GM12878 (cell line): Measurements from ENCODE around the gene UNC93A. TPM values are rescaled to one million over a fixed set of nuclear protein-coding genes. Genes with fewer than 3 reads are reported as not detected.

Experiments
- ATAC-seq: fragments of 200-7000 bp; cut with Tn5 transposase; 3 replicates; pipeline ENCODE4 v1.9.1; 2020; ENCODE audit warnings: mild to moderate bottlenecking, moderate library complexity
- BruUV-seq: library from RNA; stranded (reverse); fragments of 400-500 nt; replicated peaks from 2 replicates; lab custom pipeline; 2021; lab: Mats Ljungman, UMichigan
- CTCF ChIA-PET: fragments of 300-600 bp; sonication (Branson Sonifier 250); formaldehyde crosslinking; extraction: SDS; loops from one replicate; lab custom pipeline; 2021; ENCODE audit warnings: inconsistent platforms; lab: Yijun Ruan, JAX
- POLR2A ChIA-PET: fragments of 350-600 bp; formaldehyde crosslinking; extraction: SDS; loops from one replicate; lab custom pipeline; 2021; ENCODE audit warnings: inconsistent platforms; lab: Charles Lee
- RAD21 ChIA-PET: fragments of 300-600 bp; sonication (Branson Sonifier 250); formaldehyde crosslinking; loops from one replicate; lab custom pipeline; 2023; ENCODE audit warnings: antibody characterized with exemption; ENCODE audit not compliant: unreplicated experiment; lab: Charles Lee
- SMC1A ChIA-PET: fragments of 300-600 bp; sonication (Branson Sonifier 250); formaldehyde crosslinking; loops from one replicate; lab custom pipeline; 2023; ENCODE audit not compliant: unreplicated experiment, uncharacterized antibody; lab: Charles Lee
- DNase-seq: peaks from one replicate; pipeline ENCODE4 v3.0.0-alpha.2; 2011; ENCODE audit warnings: low read depth, low spot score
- FAIRE-seq: peaks from 3 replicates; lab custom pipeline; 2011; peaks lifted over from hg19 to GRCh38; lab: Jason Lieb, UNC
- H2AFZ ChIP-seq: 2 replicates; pipeline ENCODE4 v1.6.0; 2011; ENCODE audit warnings: low read depth, low read length, control low read depth; ENCODE audit not compliant: control insufficient read depth
- H3K27ac ChIP-seq: 2 replicates; pipeline ENCODE4 v1.5.1; 2011; ENCODE audit warnings: control low read depth; ENCODE audit not compliant: control insufficient read depth, insufficient read depth
- H3K27me3 ChIP-seq, 2 experiments: replicated peaks in 1 of 2; 2 replicates each; pipeline versions ENCODE4 v1.6.0 to v1.6.1; 2011; ENCODE audit warnings: low read length in 1 of 2; ENCODE audit not compliant: control insufficient read depth in 2 of 2, insufficient read depth in 2 of 2
- H3K36me3 ChIP-seq, 2 experiments: 2 replicates each; pipeline ENCODE4 v1.5.1; 2011; ENCODE audit warnings: low read length in 1 of 2; ENCODE audit not compliant: control insufficient read depth in 2 of 2, insufficient read depth in 2 of 2
- H3K4me1 ChIP-seq: 2 replicates; pipeline ENCODE4 v1.6.1; 2011; ENCODE audit warnings: mild to moderate bottlenecking, low read length, moderate library complexity, mixed read lengths; ENCODE audit not compliant: control insufficient read depth, insufficient read depth
- H3K4me2 ChIP-seq: 2 replicates; pipeline ENCODE4 v1.6.0; 2011; ENCODE audit warnings: control low read depth; ENCODE audit not compliant: control insufficient read depth, insufficient read depth
- H3K4me3 ChIP-seq: fragments of 200-600 bp; sonication (generic); 2 replicates; pipeline ENCODE4 v1.5.1; 2016
- H3K79me2 ChIP-seq: 2 replicates; pipeline ENCODE4 v1.6.0; 2011; ENCODE audit warnings: low read length; ENCODE audit not compliant: control insufficient read depth, insufficient read depth
- H3K9ac ChIP-seq: 2 replicates; pipeline ENCODE4 v1.8.0; 2011; ENCODE audit warnings: low read length, control low read depth, mixed read lengths; ENCODE audit not compliant: control insufficient read depth, insufficient read depth
- H3K9me3 ChIP-seq: replicated peaks from 3 replicates; pipeline ENCODE4 v1.5.1; 2011; ENCODE audit warnings: mild to moderate bottlenecking, low read length; ENCODE audit not compliant: control insufficient read depth, insufficient read depth
- H4K20me1 ChIP-seq: 2 replicates; pipeline ENCODE4 v1.6.0; 2011; ENCODE audit not compliant: control insufficient read depth, insufficient read depth
- CBX3 ChIP-seq: fragments of 200-600 bp; sonication (generic); IDR thresholded peaks from 2 replicates; pipeline ENCODE4 v1.6.1; 2016; ENCODE audit warnings: low read depth, borderline replicate concordance
- CBX5 ChIP-seq: sonication (generic); IDR thresholded peaks from 2 replicates; pipeline ENCODE4 v1.6.1; 2016; ENCODE audit warnings: low read depth, moderate library complexity, mild to moderate bottlenecking, inconsistent platforms
- FOXK2 ChIP-seq: fragments of 450-650 bp; IDR thresholded peaks from 2 replicates; pipeline ENCODE4 v1.6.1; 2017; ENCODE audit warnings: mild to moderate bottlenecking, moderate library complexity
- GABPA ChIP-seq: IDR thresholded peaks from 2 replicates; pipeline ENCODE4 v1.6.1; 2014; ENCODE audit warnings: antibody characterized with exemption, low read depth, mild to moderate bottlenecking, inconsistent platforms
- HCFC1 ChIP-seq: fragments of 150-350 bp; IDR thresholded peaks from 2 replicates; pipeline ENCODE4 v1.6.1; 2014; ENCODE audit warnings: low read length
- MYB ChIP-seq: fragments of 150-350 bp; IDR thresholded peaks from 2 replicates; pipeline ENCODE4 v1.6.1; 2014; ENCODE audit warnings: mild to moderate bottlenecking, low read depth, low read length, borderline replicate concordance
- NR2F1 ChIP-seq: fragments of 450-650 bp; conservative IDR thresholded peaks from 2 replicates; pipeline ENCODE4 v1.6.1; 2017; ENCODE audit warnings: mild to moderate bottlenecking
- SIX5 ChIP-seq: IDR thresholded peaks from 2 replicates; pipeline ENCODE4 v1.6.1; 2011; ENCODE audit warnings: mild to moderate bottlenecking, low read depth, low read length, moderate library complexity; ENCODE audit not compliant: severe bottlenecking
- ZNF207 ChIP-seq: fragments of 450-650 bp; IDR thresholded peaks from 2 replicates; pipeline ENCODE4 v1.6.1; 2014; ENCODE audit warnings: antibody characterized with exemption, mild to moderate bottlenecking, borderline replicate concordance
- WGBS: methylation state at CpG from one replicate; pipeline ENCODE4 v1.1.6; 2016; ENCODE audit warnings: low lambda C conversion rate; ENCODE audit not compliant: insufficient replicate concordance, insufficient coverage; ENCODE audit errors: missing lambda C conversion rate; 5-methylcytosine and 5-hydroxymethylcytosine counted together
- in situ Hi-C: fragments of 300-500 bp; cut with MboI; formaldehyde crosslinking; loops from 9 replicates; pipeline ENCODE4 v1.14.3; 2018; ENCODE audit warnings: mixed read lengths
- intact Hi-C: fragments of 100-400 bp; cut with micrococcal nuclease; formaldehyde crosslinking; loops from one replicate; pipeline ENCODE4 v1.14.2; 2022; ENCODE audit not compliant: unreplicated experiment
- polyA plus RNA-seq, 11 experiments: library from polyadenylated mRNA; depleted of rRNA in 4 of 11; unstranded in 6 of 11; stranded (reverse) in 5 of 11; fragments of >200 nt; fragmentation: Nextera tagmentation in 4 of 11; fragmentation: Illumina TruSeq in 1 of 11; extraction: Ambion mirVana in 4 of 11; extraction: Trizol in 1 of 11; gene quantifications; 1 replicate in 1 of 11; 2 replicates in 10 of 11; pipeline versions ENCODE4 v1.2.1 to v1.2.3, GENCODE V29; 2011 to 2016; ENCODE audit warnings: inconsistent platforms in 2 of 11, missing spikeins in 2 of 11, low read depth in 1 of 11
- total RNA-seq, 4 experiments: library from RNA; depleted of rRNA in 3 of 4; stranded (reverse); fragments of >200 nt in 3 of 4; fragmentation: Illumina TruSeq in 1 of 4; extraction: Trizol in 1 of 4; gene quantifications; 2 replicates each; pipeline versions ENCODE4 v1.2.1 to v1.2.3, GENCODE V29; 2013 to 2021
- TF ChIP-seq, protein P1 (sequence below): fragments of 450-650 bp; IDR thresholded peaks from 2 replicates; pipeline ENCODE4 v1.6.1; 2018; ENCODE audit warnings: mild to moderate bottlenecking, low read depth, moderate library complexity; ENCODE audit not compliant: partially characterized antibody
- TF ChIP-seq, protein P2 (sequence below): fragments of 450-650 bp; formaldehyde crosslinking; IDR thresholded peaks from 2 replicates; pipeline ENCODE4 v1.4.0; 2022; ENCODE audit warnings: mild to moderate bottlenecking, moderate library complexity
- TF ChIP-seq, protein P3 (sequence below): fragments of 450-650 bp; conservative IDR thresholded peaks from 2 replicates; pipeline ENCODE4 v1.6.1; 2017; ENCODE audit warnings: mild to moderate bottlenecking, moderate library complexity
- TF ChIP-seq, protein P4 (sequence below): IDR thresholded peaks from 2 replicates; pipeline ENCODE4 v1.6.1; 2012; ENCODE audit warnings: low read depth, low read length, improper control_type of control experiment
- TF ChIP-seq, protein P5 (sequence below): fragments of 450-650 bp; IDR thresholded peaks from 2 replicates; pipeline ENCODE4 v1.6.1; 2016; ENCODE audit warnings: mild to moderate bottlenecking

Gene UNC93A
- total and polyA plus RNA-seq, 10 of the 15 experiments (the other 5 are each of a cell fraction or from before 2014, with no cell fraction given), result 0.37 TPM; not detected in 9

DNA sequence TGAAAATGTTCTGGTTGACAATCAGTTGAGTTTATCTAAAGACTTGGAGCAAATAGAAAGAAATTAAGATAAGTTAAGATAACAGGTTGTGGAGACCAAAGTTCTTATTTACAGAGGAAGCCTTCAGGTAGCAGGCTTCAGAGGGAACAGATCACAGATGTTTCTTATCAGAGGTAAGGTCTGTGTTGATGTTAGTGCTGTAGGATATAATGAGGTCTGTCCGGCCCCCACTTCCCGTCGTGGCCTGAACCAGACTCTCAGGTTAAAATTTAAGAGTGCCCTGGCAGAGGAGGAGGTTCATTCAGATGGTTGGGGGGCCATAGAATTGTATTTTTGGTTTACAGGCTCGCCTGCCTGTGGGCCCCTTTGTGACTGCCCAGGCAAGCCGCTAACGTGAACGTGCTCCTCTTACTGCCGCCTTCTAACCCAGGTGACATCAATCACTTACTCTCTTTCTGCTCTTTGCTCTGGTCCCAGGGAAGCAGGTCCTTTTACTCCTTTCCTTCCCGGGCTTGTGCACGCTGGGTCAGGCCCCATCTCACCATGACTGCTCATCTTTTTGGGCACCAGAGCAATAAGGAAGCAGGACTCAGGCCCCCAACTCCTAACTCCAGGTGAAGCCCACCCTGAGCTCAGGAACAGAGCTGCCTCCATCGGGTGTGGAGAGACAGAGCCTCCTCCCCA is 18.3 kb upstream of the UNC93A start:
- Histone ChIP-seq H3K4me2 (no peak overlapping the region), H3K4me1 (no peaks in the 10 kb centered on the region), H4K20me1 (no peaks in the 10 kb centered on the region), H3K27me3 (peaks cover 0 to 2% of the 10 kb centered on the region in 2 experiments; a peak in 3 of 4 replicates), H3K9me3 (no peaks in the 10 kb centered on the region), H3K36me3 (no peaks in the 10 kb centered on the region), H3K9ac (no peak overlapping the region), H3K79me2 (no peaks in the 10 kb centered on the region), H3K27ac (no peak overlapping the region), H3K4me3 (no peak overlapping the region), H2AFZ (no peak overlapping the region)
- ChIA-PET CTCF (no interaction called here), SMC1A (no interaction called here), RAD21 (no interaction called here), POLR2A (no interaction called here)
- in situ Hi-C loops, result no loop called here
- ATAC-seq (no peak), DNase-seq (no peak), FAIRE-seq (no peak)
- no TSS peak for BruUV-seq
- intact Hi-C loops, result no loop called here
- 40% methylated on average over 11 of the region's 11 CpGs for WGBS
- TF ChIP-seq HCFC1 (no peak), MYB (no peak), SIX5 (no peak), FOXK2 (no peak), CBX3 (no peak), GABPA (no peak), ZNF207 (no peak), CBX5 (no peak), NR2F1 (no peak)
- TF ChIP-seq, protein P1, sequence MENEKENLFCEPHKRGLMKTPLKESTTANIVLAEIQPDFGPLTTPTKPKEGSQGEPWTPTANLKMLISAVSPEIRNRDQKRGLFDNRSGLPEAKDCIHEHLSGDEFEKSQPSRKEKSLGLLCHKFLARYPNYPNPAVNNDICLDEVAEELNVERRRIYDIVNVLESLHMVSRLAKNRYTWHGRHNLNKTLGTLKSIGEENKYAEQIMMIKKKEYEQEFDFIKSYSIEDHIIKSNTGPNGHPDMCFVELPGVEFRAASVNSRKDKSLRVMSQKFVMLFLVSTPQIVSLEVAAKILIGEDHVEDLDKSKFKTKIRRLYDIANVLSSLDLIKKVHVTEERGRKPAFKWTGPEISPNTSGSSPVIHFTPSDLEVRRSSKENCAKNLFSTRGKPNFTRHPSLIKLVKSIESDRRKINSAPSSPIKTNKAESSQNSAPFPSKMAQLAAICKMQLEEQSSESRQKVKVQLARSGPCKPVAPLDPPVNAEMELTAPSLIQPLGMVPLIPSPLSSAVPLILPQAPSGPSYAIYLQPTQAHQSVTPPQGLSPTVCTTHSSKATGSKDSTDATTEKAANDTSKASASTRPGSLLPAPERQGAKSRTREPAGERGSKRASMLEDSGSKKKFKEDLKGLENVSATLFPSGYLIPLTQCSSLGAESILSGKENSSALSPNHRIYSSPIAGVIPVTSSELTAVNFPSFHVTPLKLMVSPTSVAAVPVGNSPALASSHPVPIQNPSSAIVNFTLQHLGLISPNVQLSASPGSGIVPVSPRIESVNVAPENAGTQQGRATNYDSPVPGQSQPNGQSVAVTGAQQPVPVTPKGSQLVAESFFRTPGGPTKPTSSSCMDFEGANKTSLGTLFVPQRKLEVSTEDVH, result no peak
- TF ChIP-seq, protein P2, sequence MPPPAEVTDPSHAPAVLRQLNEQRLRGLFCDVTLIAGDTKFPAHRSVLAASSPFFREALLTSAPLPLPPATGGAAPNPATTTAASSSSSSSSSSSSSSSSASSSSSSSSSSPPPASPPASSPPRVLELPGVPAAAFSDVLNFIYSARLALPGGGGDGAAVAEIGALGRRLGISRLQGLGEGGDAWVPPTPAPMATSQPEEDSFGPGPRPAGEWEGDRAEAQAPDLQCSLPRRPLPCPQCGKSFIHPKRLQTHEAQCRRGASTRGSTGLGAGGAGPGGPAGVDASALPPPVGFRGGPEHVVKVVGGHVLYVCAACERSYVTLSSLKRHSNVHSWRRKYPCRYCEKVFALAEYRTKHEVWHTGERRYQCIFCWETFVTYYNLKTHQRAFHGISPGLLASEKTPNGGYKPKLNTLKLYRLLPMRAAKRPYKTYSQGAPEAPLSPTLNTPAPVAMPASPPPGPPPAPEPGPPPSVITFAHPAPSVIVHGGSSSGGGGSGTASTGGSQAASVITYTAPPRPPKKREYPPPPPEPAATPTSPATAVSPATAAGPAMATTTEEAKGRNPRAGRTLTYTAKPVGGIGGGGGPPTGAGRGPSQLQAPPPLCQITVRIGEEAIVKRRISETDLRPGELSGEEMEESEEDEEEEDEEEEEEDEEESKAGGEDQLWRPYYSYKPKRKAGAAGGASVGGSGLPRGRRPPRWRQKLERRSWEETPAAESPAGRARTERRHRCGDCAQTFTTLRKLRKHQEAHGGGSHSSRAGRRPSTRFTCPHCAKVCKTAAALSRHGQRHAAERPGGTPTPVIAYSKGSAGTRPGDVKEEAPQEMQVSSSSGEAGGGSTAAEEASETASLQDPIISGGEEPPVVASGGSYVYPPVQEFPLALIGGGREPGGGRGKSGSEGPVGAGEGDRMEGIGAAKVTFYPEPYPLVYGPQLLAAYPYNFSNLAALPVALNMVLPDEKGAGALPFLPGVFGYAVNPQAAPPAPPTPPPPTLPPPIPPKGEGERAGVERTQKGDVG (CRISPR knock-in tag), result no peak
- TF ChIP-seq, protein P3, sequence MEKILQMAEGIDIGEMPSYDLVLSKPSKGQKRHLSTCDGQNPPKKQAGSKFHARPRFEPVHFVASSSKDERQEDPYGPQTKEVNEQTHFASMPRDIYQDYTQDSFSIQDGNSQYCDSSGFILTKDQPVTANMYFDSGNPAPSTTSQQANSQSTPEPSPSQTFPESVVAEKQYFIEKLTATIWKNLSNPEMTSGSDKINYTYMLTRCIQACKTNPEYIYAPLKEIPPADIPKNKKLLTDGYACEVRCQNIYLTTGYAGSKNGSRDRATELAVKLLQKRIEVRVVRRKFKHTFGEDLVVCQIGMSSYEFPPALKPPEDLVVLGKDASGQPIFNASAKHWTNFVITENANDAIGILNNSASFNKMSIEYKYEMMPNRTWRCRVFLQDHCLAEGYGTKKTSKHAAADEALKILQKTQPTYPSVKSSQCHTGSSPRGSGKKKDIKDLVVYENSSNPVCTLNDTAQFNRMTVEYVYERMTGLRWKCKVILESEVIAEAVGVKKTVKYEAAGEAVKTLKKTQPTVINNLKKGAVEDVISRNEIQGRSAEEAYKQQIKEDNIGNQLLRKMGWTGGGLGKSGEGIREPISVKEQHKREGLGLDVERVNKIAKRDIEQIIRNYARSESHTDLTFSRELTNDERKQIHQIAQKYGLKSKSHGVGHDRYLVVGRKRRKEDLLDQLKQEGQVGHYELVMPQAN, result no peak
- TF ChIP-seq, protein P4, sequence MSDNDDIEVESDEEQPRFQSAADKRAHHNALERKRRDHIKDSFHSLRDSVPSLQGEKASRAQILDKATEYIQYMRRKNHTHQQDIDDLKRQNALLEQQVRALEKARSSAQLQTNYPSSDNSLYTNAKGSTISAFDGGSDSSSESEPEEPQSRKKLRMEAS, result no peak
- TF ChIP-seq, protein P5, sequence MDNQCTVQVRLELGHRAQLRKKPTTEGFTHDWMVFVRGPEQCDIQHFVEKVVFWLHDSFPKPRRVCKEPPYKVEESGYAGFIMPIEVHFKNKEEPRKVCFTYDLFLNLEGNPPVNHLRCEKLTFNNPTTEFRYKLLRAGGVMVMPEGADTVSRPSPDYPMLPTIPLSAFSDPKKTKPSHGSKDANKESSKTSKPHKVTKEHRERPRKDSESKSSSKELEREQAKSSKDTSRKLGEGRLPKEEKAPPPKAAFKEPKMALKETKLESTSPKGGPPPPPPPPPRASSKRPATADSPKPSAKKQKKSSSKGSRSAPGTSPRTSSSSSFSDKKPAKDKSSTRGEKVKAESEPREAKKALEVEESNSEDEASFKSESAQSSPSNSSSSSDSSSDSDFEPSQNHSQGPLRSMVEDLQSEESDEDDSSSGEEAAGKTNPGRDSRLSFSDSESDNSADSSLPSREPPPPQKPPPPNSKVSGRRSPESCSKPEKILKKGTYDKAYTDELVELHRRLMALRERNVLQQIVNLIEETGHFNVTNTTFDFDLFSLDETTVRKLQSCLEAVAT, result no peak
